OCI-LY7 (cell line): ENCODE measurements around the gene ZNF625. TPM values are rescaled to one million over a fixed set of nuclear protein-coding genes. Genes with fewer than 3 reads are reported as not detected.
"Not testable (repeated sequence)": the region's sequence is repeated elsewhere in the genome, so short reads cannot be mapped to it uniquely, and the experiment has no call there.

Experiments
- BruUV-seq: library from RNA; stranded (reverse); fragments of 400-500 nt; replicated peaks from 2 replicates; lab custom pipeline; 2021; lab: Mats Ljungman, UMichigan
- CTCF ChIA-PET: fragments of 300-600 bp; sonication (Branson Sonifier 250); formaldehyde crosslinking; loops from one replicate; lab custom pipeline; 2022; ENCODE audit warnings: antibody characterized with exemption; ENCODE audit not compliant: unreplicated experiment; lab: Charles Lee
- POLR2A ChIA-PET: fragments of 300-600 bp; sonication (Branson Sonifier 250); formaldehyde crosslinking; loops from one replicate; lab custom pipeline; 2022; ENCODE audit warnings: antibody characterized with exemption; lab: Charles Lee
- DNase-seq: peaks from one replicate; pipeline ENCODE4 v3.0.0-alpha.2; 2015; ENCODE audit warnings: low spot score
- H2AFZ ChIP-seq: fragments of 200-600 bp; sonication (generic), shearing (Covaris generic); 2 replicates; pipeline ENCODE4 v1.6.1; 2014; ENCODE audit warnings: mild to moderate bottlenecking, antibody characterized with exemption, low read length, moderate library complexity
- H3K27ac ChIP-seq: fragments of 200-600 bp; sonication (generic); 2 replicates; pipeline ENCODE4 v1.5.1; 2014; ENCODE audit warnings: mixed run types, low read depth, mild to moderate bottlenecking, moderate library complexity, low read length, inconsistent platforms; ENCODE audit not compliant: poor library complexity, severe bottlenecking
- H3K36me3 ChIP-seq: fragments of 200-600 bp; sonication (generic); 2 replicates; pipeline ENCODE4 v1.6.1; 2014; ENCODE audit warnings: mild to moderate bottlenecking, antibody characterized with exemption, low read length, moderate library complexity, mixed read lengths; ENCODE audit not compliant: insufficient read depth
- H3K4me1 ChIP-seq: fragments of 200-600 bp; sonication (generic); 2 replicates; pipeline ENCODE4 v1.5.1; 2014; ENCODE audit warnings: mild to moderate bottlenecking, low read length; ENCODE audit not compliant: insufficient read depth, poor library complexity, severe bottlenecking
- H3K4me2 ChIP-seq: fragments of 200-600 bp; sonication (generic); 2 replicates; pipeline ENCODE4 v1.6.1; 2014; ENCODE audit warnings: mild to moderate bottlenecking, low read length
- H3K4me3 ChIP-seq: fragments of 200-600 bp; sonication (generic); 2 replicates; pipeline ENCODE4 v1.5.1; 2014; ENCODE audit warnings: mild to moderate bottlenecking, low read depth, low read length; ENCODE audit not compliant: poor library complexity, severe bottlenecking
- H3K79me2 ChIP-seq: fragments of 200-600 bp; sonication (generic); 2 replicates; pipeline ENCODE4 v1.6.1; 2016; ENCODE audit warnings: low read depth, mild to moderate bottlenecking, low read length, moderate library complexity, mixed read lengths; ENCODE audit not compliant: insufficient read depth
- H3K9me2 ChIP-seq: fragments of 200-600 bp; sonication (generic); 2 replicates; pipeline ENCODE4 v1.6.1; 2016; ENCODE audit warnings: mild to moderate bottlenecking, low read length, mixed read lengths; ENCODE audit not compliant: insufficient read depth
- H3K9me3 ChIP-seq: fragments of 200-600 bp; sonication (generic); 2 replicates; pipeline ENCODE4 v1.6.1; 2014; ENCODE audit warnings: mild to moderate bottlenecking, mixed run types, low read length, mixed read lengths
- H4K20me1 ChIP-seq: fragments of 200-600 bp; sonication (generic); 2 replicates; pipeline ENCODE4 v1.6.1; 2014; ENCODE audit warnings: mild to moderate bottlenecking, antibody characterized with exemption, low read length, moderate library complexity, mixed read lengths; ENCODE audit not compliant: insufficient read depth
- EZH2phosphoT487 ChIP-seq: fragments of 200-600 bp; sonication (generic); IDR thresholded peaks from 2 replicates; pipeline ENCODE4 v1.6.1; 2018; ENCODE audit warnings: low read depth, borderline replicate concordance, mild to moderate bottlenecking, mixed run types, antibody characterized with exemption, low read length, moderate library complexity, mixed read lengths
- intact Hi-C: fragments of 100-400 bp; cut with micrococcal nuclease; formaldehyde crosslinking; loops from one replicate; pipeline ENCODE4 v1.10.0; 2022; ENCODE audit not compliant: unreplicated experiment
- total RNA-seq, 2 experiments: library from RNA; depleted of rRNA in 1 of 2; stranded (reverse); fragments of >200 nt in 1 of 2; shearing (Covaris generic) in 1 of 2; gene quantifications; 2 replicates each; pipeline ENCODE4 v1.2.3, GENCODE V29; 2014 to 2022
- TF ChIP-seq, protein P1 (sequence below): fragments of 200-600 bp; sonication (generic); conservative IDR thresholded peaks from 2 replicates; pipeline ENCODE4 v1.5.1; 2014; ENCODE audit warnings: mild to moderate bottlenecking, antibody characterized with exemption, low read length, moderate library complexity, mixed read lengths

The ZNF625 gene
- total RNA-seq, 2 experiments from 2014 or later: 7.8 to 9.2 TPM

DNA sequence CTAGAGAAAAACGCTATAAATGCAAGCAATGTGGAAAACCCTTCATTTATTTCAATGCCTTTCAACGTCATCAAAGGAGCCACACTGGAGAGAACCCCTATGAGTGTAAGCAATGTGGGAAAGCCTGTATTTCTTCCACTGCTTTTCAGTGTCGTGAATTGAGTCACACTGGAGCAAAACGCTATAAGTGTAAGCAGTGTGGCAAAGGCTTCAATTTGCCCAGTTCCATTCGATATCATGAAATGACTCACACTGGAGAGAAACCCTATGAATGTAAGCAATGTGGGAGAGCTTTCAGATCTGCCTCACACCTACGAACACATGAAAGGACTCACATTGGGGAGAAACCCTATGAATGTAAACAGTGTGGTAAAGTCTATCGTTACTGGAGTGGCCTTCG lies 43.8 kb downstream of the ZNF625 start:
- Histone ChIP-seq H3K4me3 (no peak overlapping the region), H3K79me2 (no peaks in the 10 kb centered on the region), H3K9me3 (no peaks in the 10 kb centered on the region), H3K27ac (no peak overlapping the region), H3K4me1 (no peaks in the 10 kb centered on the region), H3K9me2 (no peaks in the 10 kb centered on the region), H3K36me3 (no peaks in the 10 kb centered on the region), H2AFZ (no peak overlapping the region), H4K20me1 (no peaks in the 10 kb centered on the region), H3K4me2 (no peak overlapping the region)
- TF ChIP-seq, protein P1, sequence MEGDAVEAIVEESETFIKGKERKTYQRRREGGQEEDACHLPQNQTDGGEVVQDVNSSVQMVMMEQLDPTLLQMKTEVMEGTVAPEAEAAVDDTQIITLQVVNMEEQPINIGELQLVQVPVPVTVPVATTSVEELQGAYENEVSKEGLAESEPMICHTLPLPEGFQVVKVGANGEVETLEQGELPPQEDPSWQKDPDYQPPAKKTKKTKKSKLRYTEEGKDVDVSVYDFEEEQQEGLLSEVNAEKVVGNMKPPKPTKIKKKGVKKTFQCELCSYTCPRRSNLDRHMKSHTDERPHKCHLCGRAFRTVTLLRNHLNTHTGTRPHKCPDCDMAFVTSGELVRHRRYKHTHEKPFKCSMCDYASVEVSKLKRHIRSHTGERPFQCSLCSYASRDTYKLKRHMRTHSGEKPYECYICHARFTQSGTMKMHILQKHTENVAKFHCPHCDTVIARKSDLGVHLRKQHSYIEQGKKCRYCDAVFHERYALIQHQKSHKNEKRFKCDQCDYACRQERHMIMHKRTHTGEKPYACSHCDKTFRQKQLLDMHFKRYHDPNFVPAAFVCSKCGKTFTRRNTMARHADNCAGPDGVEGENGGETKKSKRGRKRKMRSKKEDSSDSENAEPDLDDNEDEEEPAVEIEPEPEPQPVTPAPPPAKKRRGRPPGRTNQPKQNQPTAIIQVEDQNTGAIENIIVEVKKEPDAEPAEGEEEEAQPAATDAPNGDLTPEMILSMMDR: no peak
- no peak for TF ChIP-seq EZH2phosphoT487
- ChIA-PET POLR2A (no interaction called here), CTCF (no interaction called here)
- no peak for DNase-seq
- no TSS peak for BruUV-seq
- intact Hi-C loops: no loop called here

DNA sequence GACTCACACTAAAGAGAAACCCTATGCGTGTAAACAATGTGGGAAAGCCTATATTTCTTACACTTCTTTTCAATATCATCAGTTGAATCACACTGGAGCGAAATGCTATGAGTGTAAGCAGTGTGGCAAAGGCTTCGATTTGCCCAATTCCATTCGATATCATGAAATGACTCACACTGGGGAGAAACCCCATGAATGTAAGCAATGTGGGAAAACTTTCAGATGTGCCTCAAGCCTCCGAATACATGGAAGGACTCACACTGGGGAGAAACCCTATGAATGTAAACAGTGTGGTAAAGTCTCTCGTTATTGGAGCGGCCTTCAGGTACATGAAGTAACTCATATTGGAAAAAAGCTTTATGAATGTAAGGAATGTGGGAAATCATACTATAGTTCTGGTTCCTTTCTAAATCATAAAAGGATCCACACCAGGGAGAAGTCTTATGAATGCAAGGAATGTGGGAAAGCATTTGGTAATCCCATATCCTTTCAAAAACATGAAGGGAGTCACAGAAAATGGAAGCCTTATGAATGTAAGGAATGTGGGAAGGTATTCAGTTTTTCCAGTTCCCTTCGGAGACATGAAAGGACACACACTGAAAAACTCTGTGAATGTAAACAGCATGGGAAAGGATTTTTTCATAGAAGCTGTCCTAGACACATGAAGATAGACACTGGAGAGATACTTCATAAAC lies 44.4 kb downstream of the ZNF625 start:
- H2AFZ ChIP-seq: no peak overlapping the region
- intact Hi-C loops: no loop called here
- no peak overlapping the region for H3K4me2 ChIP-seq
- no peaks in the 10 kb centered on the region for H3K79me2 ChIP-seq
- H3K9me2 ChIP-seq: no peaks in the 10 kb centered on the region
- TF ChIP-seq, protein P1: no peak
- TF ChIP-seq EZH2phosphoT487: no peak
- CTCF ChIA-PET: no interaction called here
- H3K27ac ChIP-seq: no peak overlapping the region
- H3K4me1 ChIP-seq: no peaks in the 10 kb centered on the region
- no TSS peak for BruUV-seq
- no peak for DNase-seq
- POLR2A ChIA-PET: no interaction called here
- no peaks in the 10 kb centered on the region for H3K36me3 ChIP-seq
- H3K4me3 ChIP-seq: no peak overlapping the region
- no peaks in the 10 kb centered on the region for H4K20me1 ChIP-seq
- H3K9me3 ChIP-seq: no peaks in the 10 kb centered on the region

DNA sequence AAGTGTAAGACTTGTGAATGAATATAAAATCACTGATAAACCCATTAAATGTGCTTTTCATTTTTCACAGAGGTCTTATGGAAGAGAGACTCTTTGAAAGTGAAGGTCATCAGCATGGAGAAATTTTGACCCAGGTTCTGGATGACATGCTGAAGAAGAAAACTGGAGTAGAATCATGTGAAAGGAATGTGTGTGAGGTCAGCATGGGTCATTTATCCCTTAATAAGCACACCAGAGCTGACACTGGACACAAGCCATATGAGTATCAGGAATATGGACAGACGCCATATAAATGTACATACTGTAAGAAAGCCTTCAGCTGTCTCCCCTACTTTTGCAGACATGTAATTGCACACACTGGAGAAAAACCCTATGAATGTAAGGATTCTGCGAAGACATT lies 45.4 kb downstream of the ZNF625 start:
- H3K27ac ChIP-seq: no peak overlapping the region
- H3K9me2 ChIP-seq: no peaks in the 10 kb centered on the region
- POLR2A ChIA-PET: no interaction called here
- DNase-seq: no peak
- no peaks in the 10 kb centered on the region for H4K20me1 ChIP-seq
- BruUV-seq: no TSS peak
- CTCF ChIA-PET: no interaction called here
- H3K4me2 ChIP-seq: no peak overlapping the region
- no peaks in the 10 kb centered on the region for H3K79me2 ChIP-seq
- intact Hi-C loops: no loop called here
- no peak overlapping the region for H3K4me3 ChIP-seq
- H3K9me3 ChIP-seq: no peaks in the 10 kb centered on the region
- H2AFZ ChIP-seq: no peak overlapping the region
- TF ChIP-seq EZH2phosphoT487: no peak
- TF ChIP-seq, protein P1: no peak
- H3K4me1 ChIP-seq: no peaks in the 10 kb centered on the region
- no peaks in the 10 kb centered on the region for H3K36me3 ChIP-seq

DNA sequence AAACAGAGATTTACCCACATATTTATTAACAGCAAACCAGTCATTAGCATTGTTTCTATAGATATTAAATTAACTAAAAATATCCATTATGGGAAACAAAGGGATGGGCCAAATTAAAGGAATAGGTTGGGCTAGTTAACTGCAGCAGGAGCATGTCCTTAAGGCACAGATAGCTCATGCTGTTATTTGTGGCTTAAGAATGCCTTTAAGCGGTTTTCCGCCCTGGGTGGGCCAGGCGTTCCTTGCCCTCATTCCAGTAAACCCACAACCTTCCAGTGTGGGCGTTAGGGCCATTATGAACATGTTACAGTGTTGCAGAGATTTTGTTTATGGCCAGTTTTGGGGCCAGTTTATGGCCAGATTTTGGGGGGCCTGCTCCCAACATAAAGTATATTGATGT lies 52.6 kb downstream of the ZNF625 start:
- H3K9me3 ChIP-seq, BruUV-seq, H3K9me2 ChIP-seq, H3K27ac ChIP-seq, CTCF ChIA-PET, H3K4me1 ChIP-seq, POLR2A ChIA-PET, intact Hi-C loops, H3K79me2 ChIP-seq, H2AFZ ChIP-seq, DNase-seq, H4K20me1 ChIP-seq, H3K36me3 ChIP-seq, H3K4me3 ChIP-seq, H3K4me2 ChIP-seq: not testable (repeated sequence)
